HG03095 (cell line): ENCODE results near the gene ENAH.
"Not testable (repeated sequence)": the region's sequence is repeated elsewhere in the genome, so short reads cannot be mapped to it uniquely, and the experiment has no call there.

Experiments
- ATAC-seq: cut with Tn5 transposase; IDR thresholded peaks from one replicate; pipeline ENCODE4 v1.9.1; 2021; ENCODE audit warnings: moderate library complexity; ENCODE audit not compliant: unreplicated experiment

Gene ENAH

DNA sequence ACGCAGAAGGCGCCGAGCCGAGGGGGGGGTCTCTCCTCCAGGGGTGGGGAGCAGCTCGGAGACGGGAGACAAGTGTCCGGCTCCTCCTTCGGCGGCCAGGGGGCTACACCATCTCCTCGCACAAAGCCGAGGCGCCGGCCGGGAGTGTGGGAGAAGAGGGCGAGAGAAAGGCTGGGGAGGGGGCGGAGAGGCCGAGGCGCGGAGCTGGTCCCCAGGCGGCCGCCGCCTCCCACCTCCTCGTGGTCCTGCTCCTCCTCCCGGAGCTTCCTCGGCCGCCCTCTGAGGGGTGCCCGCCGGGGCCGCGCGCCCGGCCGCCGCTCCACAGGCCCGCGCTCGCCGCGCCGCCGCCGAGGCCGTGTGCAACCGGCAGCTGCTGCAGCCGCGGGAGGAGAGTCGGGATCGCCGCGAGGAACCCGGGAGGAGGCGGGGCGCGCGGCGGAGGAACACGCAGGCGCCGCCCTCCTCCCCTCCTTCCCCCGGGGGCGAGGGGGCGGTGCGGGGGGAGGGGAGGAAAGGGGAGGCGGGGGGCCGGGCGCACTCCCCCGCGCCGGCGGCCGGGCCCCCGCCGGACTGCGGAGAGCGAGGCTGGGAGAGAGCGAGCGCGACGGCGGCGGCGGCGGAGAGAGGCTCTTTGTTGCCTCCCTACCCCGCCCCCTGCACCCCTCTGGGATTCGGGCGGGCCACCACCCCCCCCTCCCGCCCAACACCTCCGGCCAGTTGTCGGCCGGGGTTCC, at the start of gene ENAH:
ENAH (minus strand) TSS at position 395 of the 734 bp plus-strand sequence. CDS start 433 bp downstream, outside the sequence.
- ATAC-seq, result peak; percentile 53

DNA sequence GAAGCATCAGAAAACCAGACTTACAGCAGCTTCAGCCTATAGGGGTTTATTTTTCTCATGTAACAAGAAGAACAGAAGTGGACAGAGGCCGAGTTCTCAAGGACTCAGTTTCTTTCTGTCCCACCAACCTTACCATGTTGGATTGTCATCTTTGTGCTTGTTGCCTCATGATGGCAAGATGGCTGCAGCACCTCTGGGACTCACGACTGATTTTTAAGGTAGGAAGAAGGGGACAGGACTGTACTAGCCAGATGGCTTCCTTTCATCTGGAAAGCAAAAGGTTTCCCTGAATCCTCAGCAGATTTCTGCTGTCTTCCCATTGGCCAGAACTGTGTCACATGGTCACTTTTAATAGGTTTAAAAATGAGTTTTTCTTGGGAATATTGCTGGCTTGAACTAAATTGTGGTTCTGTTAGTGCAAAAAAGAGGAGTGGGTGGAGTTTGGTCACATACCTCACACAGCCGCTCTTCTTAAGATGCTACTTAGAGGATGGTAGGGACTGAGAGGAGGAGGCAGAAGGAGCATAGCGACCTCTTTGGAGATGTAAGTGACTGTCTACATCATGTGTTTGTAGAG, 48.1 kb upstream of the ENAH start:
- ATAC-seq, result no peak

DNA sequence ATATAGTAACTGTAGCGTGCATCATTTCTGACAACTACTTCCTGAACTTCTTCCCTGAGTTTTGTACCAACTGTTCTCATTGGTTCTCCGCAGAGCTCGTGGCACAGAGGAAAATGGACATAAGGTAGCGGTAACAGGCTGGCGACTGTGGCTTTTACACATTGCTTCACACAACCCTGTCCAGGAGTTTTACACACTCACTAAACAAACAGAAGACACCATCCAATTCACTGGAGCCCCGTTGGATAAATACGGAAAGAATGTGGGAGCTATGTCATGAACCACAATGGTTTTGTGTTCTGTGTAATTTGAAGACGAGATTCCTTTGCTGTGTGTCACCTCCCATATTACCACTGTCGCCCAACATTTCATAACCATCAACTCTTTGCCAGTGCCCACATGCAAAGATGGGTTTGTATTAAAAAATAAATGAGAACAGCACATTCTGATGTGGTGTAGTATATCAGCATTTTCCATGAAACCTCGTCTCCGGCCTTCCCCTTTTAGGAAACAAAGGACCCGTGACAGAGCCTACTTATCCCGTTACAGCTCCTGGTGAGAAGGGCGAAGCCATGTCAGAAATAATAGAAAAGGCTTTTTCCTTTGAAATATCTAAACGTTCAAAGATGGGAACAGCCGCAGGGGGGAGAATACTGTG, 47.4 kb upstream of the ENAH start:
- no peak for ATAC-seq

DNA sequence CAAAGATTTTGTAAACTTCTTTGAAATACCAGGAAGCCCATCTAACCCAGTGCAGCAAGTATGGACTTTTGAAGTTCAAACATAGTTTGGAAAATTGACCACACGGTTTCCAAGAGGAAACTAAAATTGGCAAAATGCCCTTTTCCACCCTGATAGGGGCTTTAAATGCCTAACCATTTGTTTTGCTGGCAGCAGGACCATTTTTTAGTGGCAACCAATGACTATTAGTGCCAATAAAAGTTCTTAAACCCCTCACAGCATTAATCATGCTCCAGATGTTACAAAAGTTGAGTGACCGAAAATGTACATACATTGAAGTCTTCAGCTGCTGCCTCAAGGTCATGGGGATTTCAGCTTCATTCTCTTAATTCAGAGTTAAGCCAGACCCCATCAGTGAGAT, 46.4 kb upstream of the ENAH start:
- ATAC-seq, result no peak

DNA sequence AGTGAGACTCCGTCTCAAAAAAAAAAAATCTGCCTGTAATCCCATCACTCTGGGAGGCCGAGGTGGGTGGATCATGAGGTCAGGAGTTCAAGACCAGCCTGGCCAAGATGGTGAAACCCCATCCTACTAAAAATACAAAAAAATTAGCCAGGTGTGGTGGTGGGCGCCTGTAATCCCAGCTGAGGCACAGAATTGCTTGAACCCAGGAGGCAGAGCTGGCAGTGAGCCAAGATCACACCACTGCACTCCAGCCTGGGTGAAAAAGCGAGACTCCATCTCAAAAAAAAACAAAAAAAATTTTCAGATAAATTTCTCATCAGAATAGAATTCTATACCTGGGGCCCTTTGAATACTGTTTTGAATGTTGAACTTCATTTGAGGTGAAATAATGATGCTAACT, 45.3 kb upstream of the ENAH start:
- ATAC-seq, result not testable (repeated sequence)

DNA sequence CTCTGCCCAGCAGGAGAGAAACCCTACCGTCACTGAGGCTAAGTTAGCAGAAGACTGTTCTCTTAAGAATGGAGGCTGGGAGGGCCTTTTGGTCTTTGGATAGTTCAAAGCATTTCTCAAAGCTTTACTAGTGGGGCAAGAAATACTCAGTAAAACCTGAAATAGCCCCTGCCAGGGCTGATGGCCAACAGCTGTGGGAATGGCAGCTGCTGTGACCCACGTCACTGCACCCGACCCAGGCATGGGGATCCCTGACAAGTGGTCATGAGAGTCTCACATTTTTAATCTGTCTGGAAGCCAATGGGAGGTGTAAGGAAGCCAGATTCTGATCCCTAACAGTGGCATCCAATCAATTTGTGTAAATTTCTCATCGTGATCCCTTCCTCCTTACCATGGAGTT, 44.5 kb upstream of the ENAH start:
- ATAC-seq, result no peak

DNA sequence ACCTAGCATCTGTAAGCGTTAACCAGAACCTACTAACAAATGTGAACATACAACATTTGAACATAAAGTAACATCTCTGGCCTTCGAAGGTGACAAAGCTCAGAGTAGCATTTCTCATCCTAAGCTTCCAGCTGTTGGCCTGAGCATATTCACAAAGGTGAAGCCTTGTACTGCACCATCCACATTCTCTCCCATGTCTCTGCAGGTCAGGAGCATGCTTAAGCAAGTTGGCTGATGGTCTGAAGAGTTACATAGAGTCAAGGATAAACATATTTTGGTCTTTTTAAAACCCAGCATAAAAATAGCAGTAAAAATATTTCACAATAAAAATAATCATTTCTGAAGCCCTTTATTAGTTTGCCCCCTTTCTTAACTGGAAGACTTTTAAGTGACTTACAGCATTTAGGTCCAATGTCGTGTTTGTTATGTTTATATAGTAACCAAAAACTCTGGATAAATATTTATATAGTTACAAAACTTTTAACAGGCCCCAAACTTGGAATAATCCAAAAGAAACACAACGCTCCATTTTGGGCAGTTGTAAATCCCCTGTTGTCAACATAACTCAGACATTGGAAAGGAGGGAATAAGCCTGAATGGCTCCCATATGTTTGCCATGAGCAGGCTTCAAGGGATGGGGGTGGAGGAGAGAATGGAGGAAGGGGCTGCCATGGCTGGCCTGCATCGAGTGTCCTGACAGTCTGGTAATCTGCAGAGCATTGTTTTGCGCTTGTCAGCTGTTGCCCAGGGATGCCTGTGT, 42.8 kb upstream of the ENAH start:
- no peak for ATAC-seq

DNA sequence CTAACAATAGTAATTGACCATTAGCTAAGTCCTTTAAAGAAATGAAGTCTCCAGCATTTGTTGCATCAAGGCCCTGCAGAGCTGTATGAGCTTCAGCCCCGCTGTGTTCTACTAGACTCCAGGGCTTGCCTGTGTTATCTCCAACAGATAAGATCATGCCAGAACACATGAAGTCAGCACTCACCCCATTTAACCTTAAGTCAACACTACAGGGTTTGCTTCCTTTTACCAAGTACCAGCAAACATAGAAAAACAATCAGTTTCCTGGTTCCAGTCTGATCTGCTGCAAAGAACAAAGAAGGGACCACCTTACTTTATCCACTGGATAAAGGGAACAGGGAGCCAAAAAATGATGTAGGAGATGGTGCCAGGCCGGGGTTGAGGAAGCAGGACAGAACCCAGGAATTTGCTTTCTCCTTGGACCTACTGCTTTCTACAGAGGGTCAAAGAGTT, 41.3 kb upstream of the ENAH start:
- ATAC-seq, result no peak

DNA sequence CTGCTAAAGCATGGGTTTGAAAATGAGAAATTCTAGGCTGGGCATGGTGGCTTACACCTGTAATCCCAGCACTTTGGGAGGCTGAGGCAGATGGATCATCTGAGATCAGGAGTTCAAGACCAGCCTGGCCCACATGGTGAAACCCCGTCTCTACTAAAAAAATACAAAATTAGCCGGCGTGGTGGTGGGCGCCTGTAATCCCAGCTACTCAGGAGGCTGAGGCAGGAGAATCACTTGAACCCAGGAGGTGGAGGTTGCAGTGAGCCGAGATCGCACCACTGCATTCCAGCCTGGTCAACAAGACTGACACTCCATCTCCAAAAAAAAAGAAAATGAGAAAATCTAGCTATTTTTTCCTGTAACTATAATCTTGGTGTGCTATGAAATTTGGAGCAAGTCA, 40.8 kb upstream of the ENAH start:
- ATAC-seq, result not testable (repeated sequence)

DNA sequence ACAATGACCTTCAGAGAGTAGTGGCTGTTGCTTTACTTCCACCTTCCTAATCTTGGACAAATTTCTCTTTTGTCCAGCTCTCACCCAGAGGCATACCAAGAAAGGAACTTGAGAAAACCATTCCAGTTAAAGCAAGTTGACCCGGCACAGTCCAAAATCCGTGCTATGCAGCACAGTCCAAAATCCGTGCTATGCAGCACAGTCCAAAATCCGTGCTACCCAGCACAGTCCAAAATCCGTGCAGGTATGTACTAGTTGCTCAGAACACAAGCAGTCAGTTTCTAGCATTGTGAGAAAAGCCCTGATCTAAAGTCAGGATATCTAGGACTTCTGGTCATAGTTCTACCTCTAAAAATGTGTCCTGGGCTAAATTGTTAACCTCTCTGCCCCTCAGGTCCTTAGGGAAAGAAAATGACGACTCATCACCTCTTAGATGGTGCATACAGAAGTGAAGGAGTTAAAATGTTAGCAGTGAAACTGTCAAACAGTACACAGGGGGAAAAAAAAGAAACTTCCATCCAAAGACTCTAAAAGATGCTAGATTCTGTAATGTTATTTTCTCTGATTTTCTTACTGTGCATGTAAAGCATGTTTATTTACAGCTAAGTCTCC, 40.3 kb upstream of the ENAH start:
- ATAC-seq, result no peak

DNA sequence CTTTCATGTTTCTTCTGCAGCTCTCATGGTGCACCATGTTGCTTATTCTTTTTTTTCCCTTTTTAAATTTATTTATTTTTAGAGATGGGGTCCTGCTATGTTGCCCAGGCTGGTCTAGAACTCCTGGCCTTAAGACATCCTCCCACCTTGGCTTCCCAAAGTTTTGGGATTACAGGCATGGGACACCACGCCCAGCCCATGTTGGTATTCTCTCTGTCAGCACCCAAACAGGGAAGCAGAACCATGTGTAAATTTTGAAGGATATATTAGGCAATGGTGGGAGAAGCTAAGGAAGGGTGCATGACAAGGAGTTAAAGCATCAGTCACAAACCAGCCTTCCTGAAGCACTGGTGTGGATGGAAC, 39.6 kb upstream of the ENAH start:
- no peak for ATAC-seq

DNA sequence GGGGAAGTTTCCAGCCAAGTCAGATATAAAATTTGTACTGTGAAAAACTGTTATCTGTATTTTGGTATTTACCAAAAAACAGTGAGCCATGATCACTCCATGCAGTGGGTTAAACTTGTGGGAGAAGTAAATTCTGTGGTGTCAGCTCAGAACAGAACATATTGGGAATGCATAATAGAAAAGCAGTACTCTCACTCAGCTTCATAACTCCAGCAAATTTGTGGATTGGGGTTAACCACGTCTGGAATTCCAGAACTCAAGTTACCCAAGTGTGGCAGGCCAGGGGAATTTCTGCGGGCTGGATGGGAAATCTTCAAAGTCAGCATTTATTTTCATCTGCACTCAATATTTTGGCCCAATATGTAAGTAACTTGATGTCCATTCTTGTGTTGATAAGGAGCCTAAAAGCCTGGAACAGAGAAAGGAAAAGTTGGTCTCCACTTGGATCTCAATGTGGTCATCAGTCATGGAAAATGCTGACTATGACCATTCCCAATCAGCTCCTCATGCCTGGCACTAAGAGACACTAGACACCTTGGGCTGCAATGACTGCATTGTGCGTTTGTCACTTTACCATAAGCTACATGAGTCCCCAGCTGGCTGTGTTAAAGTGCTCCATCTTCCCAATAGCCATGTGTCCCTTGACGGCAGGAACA, 39.1 kb upstream of the ENAH start:
- no peak for ATAC-seq

DNA sequence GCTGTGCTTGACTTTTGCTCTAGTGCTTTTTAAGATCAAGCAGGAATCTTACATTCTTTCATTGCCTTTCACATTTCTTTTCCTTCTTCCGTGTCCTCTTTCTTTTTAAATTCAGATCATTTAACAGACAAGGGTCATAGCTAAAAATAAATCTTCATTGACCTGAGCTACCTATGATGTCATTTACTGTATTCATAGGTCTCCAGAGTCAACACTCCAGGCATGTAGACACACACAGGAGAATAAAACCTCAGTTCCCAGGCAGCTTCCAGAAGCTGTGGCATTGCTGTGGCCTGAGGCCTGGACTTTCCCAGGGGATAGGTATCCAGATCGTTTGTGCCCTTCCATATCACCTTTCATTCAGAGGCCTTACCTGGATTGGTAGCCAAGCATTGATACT, 38.5 kb upstream of the ENAH start:
- no peak for ATAC-seq

DNA sequence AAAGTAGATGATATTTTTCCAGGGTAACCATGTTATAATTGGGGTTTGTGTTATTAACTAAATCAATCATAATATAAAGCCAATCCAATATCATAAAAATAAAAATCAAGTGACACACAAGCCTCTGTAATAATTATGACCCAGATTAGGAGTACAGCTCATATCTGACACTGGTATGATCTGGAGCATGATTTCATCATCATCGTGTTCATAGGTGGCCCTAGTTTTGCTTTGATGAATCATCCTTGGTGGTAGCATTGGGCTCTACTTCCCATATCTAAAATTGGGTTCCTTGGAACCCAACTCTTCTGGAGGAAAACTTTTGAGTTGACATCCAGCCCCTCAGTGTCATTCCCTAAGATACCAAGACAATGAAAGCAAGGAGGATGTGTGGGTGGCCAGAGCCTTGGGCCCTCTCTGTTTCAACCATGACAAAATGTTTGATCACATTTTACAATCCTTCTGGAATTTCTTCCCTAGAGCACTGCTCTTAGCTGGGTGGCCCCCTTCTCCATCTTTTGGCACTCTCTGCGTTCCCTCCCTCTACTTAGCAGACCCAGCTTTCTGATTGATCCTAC, 37.0 kb upstream of the ENAH start:
- ATAC-seq, result no peak

DNA sequence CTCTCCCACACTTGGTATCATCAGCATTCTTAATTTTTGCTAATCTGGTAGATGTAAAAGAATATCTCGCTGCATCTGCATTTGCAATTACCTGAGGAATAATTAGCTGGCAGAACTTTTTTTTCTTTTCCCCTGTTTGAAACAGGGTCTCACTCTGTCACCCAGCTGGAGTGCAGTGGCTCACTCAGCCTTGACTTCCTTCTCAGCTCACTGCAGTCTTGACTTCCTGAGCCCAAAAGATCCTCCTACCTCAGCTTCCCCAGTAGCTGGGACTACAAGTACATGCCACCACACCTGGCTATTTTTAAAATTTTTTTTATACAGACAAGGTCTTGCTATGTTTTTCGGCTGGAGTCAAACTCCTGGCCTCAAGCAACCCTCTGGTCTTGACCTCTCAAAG, 35.4 kb upstream of the ENAH start:
- no peak for ATAC-seq

DNA sequence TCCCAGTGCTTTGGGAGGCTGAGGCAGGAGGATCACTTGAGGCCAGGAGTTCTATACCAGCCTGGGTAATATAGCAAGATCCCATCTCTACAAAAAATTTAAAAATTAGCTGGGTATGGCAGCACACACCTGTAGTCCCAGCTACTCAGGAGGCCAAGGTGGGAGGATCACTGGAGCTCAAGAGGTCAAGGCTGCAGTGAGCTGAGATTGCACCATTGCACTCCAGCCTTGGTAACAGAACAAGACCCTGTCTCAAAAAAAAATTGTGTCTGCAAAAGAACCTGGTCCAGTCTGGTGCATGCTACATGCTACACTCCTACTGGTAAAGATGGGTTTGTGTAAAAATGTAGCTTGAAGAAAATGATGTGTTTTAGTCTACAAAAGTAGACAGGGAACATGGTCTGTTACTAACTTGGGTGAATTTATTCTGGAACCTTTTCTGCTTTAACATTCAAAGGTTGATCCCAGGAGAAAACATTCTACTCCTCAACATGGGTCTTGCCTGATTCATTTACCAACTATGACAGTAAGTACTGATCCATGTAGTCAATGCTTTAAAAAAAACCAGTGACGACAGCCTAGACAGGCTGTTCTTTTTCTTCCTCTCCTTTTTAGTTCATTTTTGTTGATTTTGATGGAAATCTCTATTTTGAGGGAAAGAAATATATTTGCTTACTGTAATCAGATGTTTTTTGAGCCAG, 32.7 kb upstream of the ENAH start:
- ATAC-seq, result no peak

DNA sequence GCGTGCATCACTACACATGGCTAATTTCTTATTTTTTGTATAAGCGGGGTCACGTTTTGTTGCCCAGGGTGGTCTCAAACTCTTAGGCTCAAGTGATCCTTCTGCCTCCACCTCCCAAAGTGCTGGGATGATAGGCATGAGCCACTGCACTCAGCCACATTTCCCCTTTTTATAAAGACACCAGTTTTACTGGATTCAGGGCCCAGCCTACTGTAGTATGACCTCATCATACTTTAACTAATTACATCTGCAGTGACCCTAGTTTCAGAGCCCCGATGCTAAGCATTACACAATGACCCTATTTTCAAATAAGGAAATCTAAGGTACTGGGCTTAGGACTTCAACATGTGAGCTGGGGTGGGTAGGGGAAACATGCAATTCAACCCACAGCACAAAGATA, 31.8 kb upstream of the ENAH start:
- no peak for ATAC-seq

DNA sequence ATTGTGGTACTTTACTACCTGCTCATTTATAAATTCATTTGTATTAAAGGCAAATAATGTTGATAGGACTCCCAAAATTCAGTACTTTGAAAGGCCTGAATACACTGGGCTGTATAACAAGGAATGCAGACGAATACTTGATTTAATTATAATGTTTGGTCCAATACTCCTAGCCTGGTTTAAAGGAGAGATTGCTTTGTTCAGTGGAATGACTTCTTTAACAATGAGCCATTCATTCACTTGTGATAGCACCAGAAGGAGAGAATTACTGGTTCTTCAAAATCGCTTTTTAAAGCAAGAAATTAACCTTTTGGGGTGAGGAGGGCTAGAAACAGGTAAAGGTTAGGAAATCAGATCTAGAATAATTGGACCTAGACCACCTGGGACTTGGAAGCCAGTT, 28.3 kb upstream of the ENAH start:
- ATAC-seq, result no peak

DNA sequence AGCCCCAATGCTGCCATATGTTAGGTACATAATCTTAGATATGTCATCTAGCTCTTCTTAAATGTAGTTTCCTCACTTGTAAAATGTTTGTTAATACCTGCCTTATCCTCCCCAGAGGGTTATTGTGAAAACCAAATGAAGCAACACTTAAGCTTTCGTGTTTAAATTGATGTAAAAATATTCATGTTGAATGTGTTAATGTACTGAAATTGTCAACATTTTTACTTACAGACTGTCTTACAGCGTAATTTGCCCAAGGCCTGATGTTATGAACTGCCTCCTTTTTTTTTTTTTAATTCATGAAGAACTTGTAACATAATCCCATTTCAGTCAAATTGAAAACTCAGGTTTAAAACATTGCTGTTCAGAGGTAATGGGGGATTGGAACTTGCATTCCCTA, 25.6 kb upstream of the ENAH start:
- no peak for ATAC-seq
